HepG2 (cell line): ENCODE data around the gene CKMT2. TPM values are rescaled to one million over a fixed set of nuclear protein-coding genes. Genes with fewer than 3 reads are reported as not detected.

Experiments
- ATAC-seq: fragments of 200-7000 bp; cut with Tn5 transposase; 3 replicates; pipeline ENCODE4 v1.9.1; 2020; ENCODE audit warnings: mild to moderate bottlenecking, moderate library complexity
- BruUV-seq: library from RNA; stranded (reverse); fragments of 400-500 nt; replicated peaks from 2 replicates; lab custom pipeline; 2021; lab: Mats Ljungman, UMichigan
- CTCF ChIA-PET: fragments of 300-600 bp; formaldehyde crosslinking; extraction: SDS; loops from one replicate; lab custom pipeline; 2021; ENCODE audit warnings: low total read pairs, inconsistent platforms, low intra/inter-chr PET ratio; lab: Yijun Ruan, JAX
- POLR2A ChIA-PET: fragments of 350-600 bp; sonication (Branson Sonifier 250); formaldehyde crosslinking; loops from one replicate; lab custom pipeline; 2020; ENCODE audit warnings: antibody characterized with exemption, inconsistent platforms; lab: Yijun Ruan, JAX
- DNase-seq: peaks from one replicate; pipeline ENCODE4 v3.0.0-alpha.2; 2015; ENCODE audit warnings: low spot score
- FAIRE-seq: peaks from 3 replicates; lab custom pipeline; 2011; peaks lifted over from hg19 to GRCh38; lab: Jason Lieb, UNC
- H2AFZ ChIP-seq: one replicate; pipeline ENCODE4 v1.6.1; 2011; ENCODE audit warnings: low read length, inconsistent platforms
- H3K27ac ChIP-seq: fragments of 300-600 bp; 3 replicates; pipeline ENCODE4 v1.8.0; 2011; ENCODE audit warnings: mixed run types, mild to moderate bottlenecking, mixed read lengths, low read length, inconsistent platforms; ENCODE audit not compliant: insufficient read depth; ENCODE audit errors: extremely low read length
- H3K27me3 ChIP-seq, 2 experiments: fragments of 200-600 bp in 1 of 2; 2 replicates in 1 of 2; 3 replicates in 1 of 2; pipeline versions ENCODE4 v1.6.0 to v1.8.0; 2011; ENCODE audit warnings: low read length in 2 of 2, mild to moderate bottlenecking in 2 of 2, moderate library complexity in 2 of 2, inconsistent platforms in 1 of 2; ENCODE audit not compliant: insufficient read depth in 2 of 2, control insufficient read depth in 1 of 2
- H3K36me3 ChIP-seq, 2 experiments: fragments of 200-600 bp in 1 of 2; replicated peaks in 1 of 2; 2 replicates in 1 of 2; 3 replicates in 1 of 2; pipeline versions ENCODE4 v1.5.1 to v1.8.0; 2011; ENCODE audit warnings: low read length in 2 of 2, inconsistent platforms in 1 of 2; ENCODE audit not compliant: insufficient read depth in 2 of 2, control insufficient read depth in 1 of 2
- H3K4me1 ChIP-seq: 2 replicates; pipeline ENCODE4 v1.5.1; 2012; ENCODE audit warnings: low read length, inconsistent platforms; ENCODE audit not compliant: insufficient read depth
- H3K4me2 ChIP-seq: 2 replicates; pipeline ENCODE4 v1.6.0; 2011; ENCODE audit warnings: low read depth, low read length, inconsistent platforms
- H3K4me3 ChIP-seq, 3 experiments: fragments of 200-600 bp in 1 of 3; sonication (generic), shearing (Covaris generic) in 1 of 3; replicated peaks in 1 of 3; 2 replicates each; pipeline ENCODE4 v1.5.1; 2011 to 2016; ENCODE audit warnings: low read length in 3 of 3, inconsistent platforms in 2 of 3, low read depth in 2 of 3, mild to moderate bottlenecking in 2 of 3, control low read depth in 1 of 3, mixed read lengths in 1 of 3; ENCODE audit not compliant: insufficient read depth in 1 of 3
- H3K79me2 ChIP-seq: one replicate; pipeline ENCODE4 v1.6.1; 2011; ENCODE audit warnings: low read length, inconsistent platforms; ENCODE audit not compliant: insufficient read depth
- H3K9ac ChIP-seq: 2 replicates; pipeline ENCODE4 v1.6.0; 2011; ENCODE audit warnings: mild to moderate bottlenecking, low read depth, low read length, inconsistent platforms; ENCODE audit not compliant: insufficient read depth
- H3K9me3 ChIP-seq: 2 replicates; pipeline ENCODE4 v1.5.1; 2012; ENCODE audit warnings: mild to moderate bottlenecking, low read length
- H4K20me1 ChIP-seq: 2 replicates; pipeline ENCODE4 v1.6.0; 2011; ENCODE audit warnings: inconsistent platforms, mild to moderate bottlenecking, low read length, moderate library complexity; ENCODE audit not compliant: insufficient read depth
- WGBS: methylation state at CpG from one replicate; pipeline ENCODE4 v1.1.6; 2017; ENCODE audit warnings: low lambda C conversion rate; 5-methylcytosine and 5-hydroxymethylcytosine counted together
- in situ Hi-C: cut with HindIII; loops from 2 replicates; pipeline ENCODE4 v1.10.0; 2017; ENCODE audit warnings: low pct_unique_long_range_greater_than_20kb; ENCODE audit not compliant: extremely low pct_ligation_motif_present
- intact Hi-C: fragments of 100-400 bp; cut with micrococcal nuclease; formaldehyde crosslinking; loops from one replicate; pipeline ENCODE4 v1.10.0; 2022; ENCODE audit not compliant: unreplicated experiment
- polyA plus RNA-seq, 8 experiments: library from polyadenylated mRNA; depleted of rRNA in 3 of 8; stranded (reverse) in 7 of 8; unstranded in 1 of 8; fragments of >200 nt; fragmentation: Illumina TruSeq in 4 of 8; extraction: Trizol in 4 of 8; gene quantifications; 2 replicates each; pipeline versions ENCODE4 v1.2.1 to v1.2.3, GENCODE V29; 2011 to 2016; ENCODE audit warnings: low read depth in 4 of 8, missing spikeins in 1 of 8, mixed read lengths in 1 of 8; ENCODE audit not compliant: insufficient read depth in 1 of 8
- total RNA-seq, 5 experiments: library from RNA; depleted of rRNA; stranded (reverse); fragments of >200 nt; fragmentation: Illumina TruSeq; extraction: Trizol; gene quantifications; 2 replicates each; pipeline ENCODE4 v1.2.3, GENCODE V29; 2016; ENCODE audit warnings: low read depth in 1 of 5
- TF ChIP-seq, protein P1 (sequence below): sonication (generic); formaldehyde crosslinking; IDR thresholded peaks from 2 replicates; pipeline ENCODE4 v1.5.1; 2020; ENCODE audit warnings: mild to moderate bottlenecking, missing genetic modification reagents, moderate library complexity
- TF ChIP-seq, protein P2 (sequence below): sonication (generic); formaldehyde crosslinking; IDR thresholded peaks from 2 replicates; pipeline ENCODE4 v1.8.1; 2023; ENCODE audit warnings: mild to moderate bottlenecking, missing genetic modification reagents

Gene CKMT2
- total and polyA plus RNA-seq, 2 of the 13 experiments (the other 11 are each of a cell fraction or from before 2014, with no cell fraction given), result 1.2 to 8.8 TPM

GRCh38 chr5:81234299-81234698, 1.2 kb downstream of the CKMT2 start:
- Histone ChIP-seq H3K27ac (peak overlapping the region; percentile 12), H2AFZ (no peak overlapping the region), H4K20me1 (no peaks in the 10 kb centered on the region), H3K4me2 (peak overlapping the region; percentile 80; the same call in 1 of the 2 replicates), H3K27me3 (no peaks in the 10 kb centered on the region), H3K36me3 (no peaks in the 10 kb centered on the region), H3K4me3 (no peak overlapping the region), H3K9ac (0 out of 2 replicates have a peak overlapping the region, but pooled peaks have one; percentile 14), H3K4me1 (peaks cover 33% of the 10 kb centered on the region), H3K79me2 (no peaks in the 10 kb centered on the region), H3K9me3 (no peaks in the 10 kb centered on the region)
- no peak for FAIRE-seq
- ChIA-PET CTCF (no interaction called here), POLR2A (interaction anchor here (1.3 kb wide), 1 partner anchor 65 kb away, joined by 5 read pairs; no protein-coding TSS in a partner anchor)
- TF ChIP-seq, protein P1, sequence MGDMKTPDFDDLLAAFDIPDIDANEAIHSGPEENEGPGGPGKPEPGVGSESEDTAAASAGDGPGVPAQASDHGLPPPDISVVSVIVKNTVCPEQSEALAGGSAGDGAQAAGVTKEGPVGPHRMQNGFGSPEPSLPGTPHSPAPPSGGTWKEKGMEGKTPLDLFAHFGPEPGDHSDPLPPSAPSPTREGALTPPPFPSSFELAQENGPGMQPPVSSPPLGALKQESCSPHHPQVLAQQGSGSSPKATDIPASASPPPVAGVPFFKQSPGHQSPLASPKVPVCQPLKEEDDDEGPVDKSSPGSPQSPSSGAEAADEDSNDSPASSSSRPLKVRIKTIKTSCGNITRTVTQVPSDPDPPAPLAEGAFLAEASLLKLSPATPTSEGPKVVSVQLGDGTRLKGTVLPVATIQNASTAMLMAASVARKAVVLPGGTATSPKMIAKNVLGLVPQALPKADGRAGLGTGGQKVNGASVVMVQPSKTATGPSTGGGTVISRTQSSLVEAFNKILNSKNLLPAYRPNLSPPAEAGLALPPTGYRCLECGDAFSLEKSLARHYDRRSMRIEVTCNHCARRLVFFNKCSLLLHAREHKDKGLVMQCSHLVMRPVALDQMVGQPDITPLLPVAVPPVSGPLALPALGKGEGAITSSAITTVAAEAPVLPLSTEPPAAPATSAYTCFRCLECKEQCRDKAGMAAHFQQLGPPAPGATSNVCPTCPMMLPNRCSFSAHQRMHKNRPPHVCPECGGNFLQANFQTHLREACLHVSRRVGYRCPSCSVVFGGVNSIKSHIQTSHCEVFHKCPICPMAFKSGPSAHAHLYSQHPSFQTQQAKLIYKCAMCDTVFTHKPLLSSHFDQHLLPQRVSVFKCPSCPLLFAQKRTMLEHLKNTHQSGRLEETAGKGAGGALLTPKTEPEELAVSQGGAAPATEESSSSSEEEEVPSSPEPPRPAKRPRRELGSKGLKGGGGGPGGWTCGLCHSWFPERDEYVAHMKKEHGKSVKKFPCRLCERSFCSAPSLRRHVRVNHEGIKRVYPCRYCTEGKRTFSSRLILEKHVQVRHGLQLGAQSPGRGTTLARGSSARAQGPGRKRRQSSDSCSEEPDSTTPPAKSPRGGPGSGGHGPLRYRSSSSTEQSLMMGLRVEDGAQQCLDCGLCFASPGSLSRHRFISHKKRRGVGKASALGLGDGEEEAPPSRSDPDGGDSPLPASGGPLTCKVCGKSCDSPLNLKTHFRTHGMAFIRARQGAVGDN (CRISPR knock-in tag), result peak; percentile 51
- TF ChIP-seq, protein P2, sequence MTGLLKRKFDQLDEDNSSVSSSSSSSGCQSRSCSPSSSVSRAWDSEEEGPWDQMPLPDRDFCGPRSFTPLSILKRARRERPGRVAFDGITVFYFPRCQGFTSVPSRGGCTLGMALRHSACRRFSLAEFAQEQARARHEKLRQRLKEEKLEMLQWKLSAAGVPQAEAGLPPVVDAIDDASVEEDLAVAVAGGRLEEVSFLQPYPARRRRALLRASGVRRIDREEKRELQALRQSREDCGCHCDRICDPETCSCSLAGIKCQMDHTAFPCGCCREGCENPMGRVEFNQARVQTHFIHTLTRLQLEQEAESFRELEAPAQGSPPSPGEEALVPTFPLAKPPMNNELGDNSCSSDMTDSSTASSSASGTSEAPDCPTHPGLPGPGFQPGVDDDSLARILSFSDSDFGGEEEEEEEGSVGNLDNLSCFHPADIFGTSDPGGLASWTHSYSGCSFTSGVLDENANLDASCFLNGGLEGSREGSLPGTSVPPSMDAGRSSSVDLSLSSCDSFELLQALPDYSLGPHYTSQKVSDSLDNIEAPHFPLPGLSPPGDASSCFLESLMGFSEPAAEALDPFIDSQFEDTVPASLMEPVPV (CRISPR knock-in tag), result no peak
- no peak for DNase-seq
- no TSS peak for BruUV-seq
- intact Hi-C loops (loop anchor here (5.0 kb wide), 1 partner anchor 68 kb away; the partner anchor contains the start of gene ZCCHC9), in situ Hi-C loops (no loop called here)
- 86% methylated on average over 7 of the region's 7 CpGs for WGBS
- no peak for ATAC-seq
